MCF 10A (cell line): Measurements from ENCODE around the gene CD48. TPM values are rescaled to one million over a fixed set of nuclear protein-coding genes. Genes with fewer than 3 reads are reported as not detected.

Experiments used
- BruUV-seq: library from RNA; stranded (reverse); fragments of 400-500 nt; replicated peaks from 2 replicates; lab custom pipeline; 2021; lab: Mats Ljungman, UMichigan
- CTCF ChIA-PET: fragments of 300-600 bp; sonication (Branson Sonifier 250); formaldehyde crosslinking; extraction: SDS; loops from one replicate; lab custom pipeline; 2021; ENCODE audit warnings: antibody characterized with exemption, inconsistent platforms; lab: Yijun Ruan, JAX
- POLR2A ChIA-PET: fragments of 300-600, 350-650 bp; sonication (Branson Sonifier 250); formaldehyde crosslinking; extraction: SDS; loops from one replicate; lab custom pipeline; 2020; ENCODE audit warnings: antibody characterized with exemption, inconsistent platforms; lab: Yijun Ruan, JAX
- DNase-seq: peaks from one replicate; pipeline ENCODE4 v3.0.0-alpha.2; 2018; ENCODE audit not compliant: unreplicated experiment
- H3K27ac Mint-ChIP-seq: one replicate; pipeline ENCODE4 v1.8.0; 2022; ENCODE audit warnings: mild to moderate bottlenecking, low read depth, mixed read lengths; ENCODE audit not compliant: unreplicated experiment
- H3K27me3 Mint-ChIP-seq: one replicate; pipeline ENCODE4 v1.8.0; 2022; ENCODE audit warnings: mixed read lengths; ENCODE audit not compliant: insufficient read depth, unreplicated experiment
- H3K36me3 Mint-ChIP-seq: one replicate; pipeline ENCODE4 v1.8.0; 2022; ENCODE audit warnings: mild to moderate bottlenecking, moderate library complexity, mixed read lengths; ENCODE audit not compliant: insufficient read depth, unreplicated experiment
- H3K4me1 Mint-ChIP-seq: one replicate; pipeline ENCODE4 v1.8.0; 2022; ENCODE audit warnings: mixed read lengths; ENCODE audit not compliant: insufficient read depth, unreplicated experiment
- H3K4me3 Mint-ChIP-seq: one replicate; pipeline ENCODE4 v1.8.0; 2022; ENCODE audit warnings: mild to moderate bottlenecking, moderate library complexity, mixed read lengths; ENCODE audit not compliant: unreplicated experiment
- H3K9me3 Mint-ChIP-seq: one replicate; pipeline ENCODE4 v1.8.0; 2022; ENCODE audit warnings: mixed read lengths; ENCODE audit not compliant: unreplicated experiment
- CTCF ChIP-seq: fragments of 200-600 bp; IDR thresholded peaks from one replicate; pipeline ENCODE4 v1.8.0; 2022; ENCODE audit warnings: antibody characterized with exemption, mild to moderate bottlenecking; ENCODE audit not compliant: unreplicated experiment
- intact Hi-C: fragments of 100-400 bp; cut with micrococcal nuclease; formaldehyde crosslinking; loops from 2 replicates; pipeline ENCODE4 v1.14.1; 2022
- total RNA-seq: library from RNA; stranded (reverse); gene quantifications from 2 replicates; pipeline ENCODE4 v1.2.3, GENCODE V29; 2022

The CD48 gene
- total RNA-seq, 1 experiment from 2014 or later = not detected

GRCh38 chr1:160682983-160683865 is 28.4 kb downstream of the CD48 start:
- TF ChIP-seq CTCF = no peak
- peaks cover 17% of the 10 kb centered on the region for H3K9me3 Mint-ChIP-seq
- H3K4me3 Mint-ChIP-seq = no peak overlapping the region
- peak; percentile 33 for DNase-seq
- CTCF ChIA-PET = interaction anchor here (0.5 to 9.5 kb wide), 14 partner anchors 8 to 631 kb away, joined by 3 to 97 read pairs (median 3); no protein-coding TSS in a partner anchor
- H3K27ac Mint-ChIP-seq = no peak overlapping the region
- POLR2A ChIA-PET = interaction anchor here (1.0 to 1.1 kb wide), 3 partner anchors 8 to 269 kb away, joined by 3 to 5 read pairs (median 4); no protein-coding TSS in a partner anchor
- peaks cover 12% of the 10 kb centered on the region for H3K27me3 Mint-ChIP-seq
- H3K36me3 Mint-ChIP-seq = no peaks in the 10 kb centered on the region
- no TSS peak for BruUV-seq
- H3K4me1 Mint-ChIP-seq = no peaks in the 10 kb centered on the region
- intact Hi-C loops = no loop called here

DNA sequence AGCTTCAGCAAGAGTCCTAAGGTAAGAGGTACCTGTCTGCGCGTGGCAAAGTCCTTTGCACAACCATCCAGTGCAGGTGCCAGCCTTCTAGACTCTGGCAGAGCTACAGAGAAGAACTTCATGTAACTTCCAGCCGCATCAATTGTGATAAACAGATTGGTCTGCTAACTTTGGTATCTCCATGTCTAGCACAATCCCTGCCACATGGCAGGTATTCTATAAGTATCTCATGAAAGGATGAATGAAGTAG is 29.8 kb downstream of the CD48 start:
- Mint-ChIP-seq H3K9me3 (peaks cover 10% of the 10 kb centered on the region), H3K36me3 (no peaks in the 10 kb centered on the region), H3K4me3 (no peak overlapping the region), H3K4me1 (no peaks in the 10 kb centered on the region), H3K27me3 (peaks cover 23% of the 10 kb centered on the region), H3K27ac (no peak overlapping the region)
- BruUV-seq = no TSS peak
- TF ChIP-seq CTCF = no peak
- no peak for DNase-seq
- POLR2A ChIA-PET = no interaction called here
- intact Hi-C loops = loop anchor here (1.0 to 2.0 kb wide), 2 partner anchors 269 to 415 kb away; no protein-coding TSS in a partner anchor
- CTCF ChIA-PET = interaction anchor here (0.6 to 9.5 kb wide), 7 partner anchors 10 to 501 kb away, joined by 3 to 97 read pairs (median 4); partner anchors contain the start of gene ITLN2

- POLR2A ChIA-PET = interaction anchor here (1.0 kb wide), 1 partner anchor 270 kb away, joined by 4 read pairs; no protein-coding TSS in a partner anchor
- H3K4me1 Mint-ChIP-seq = no peaks in the 10 kb centered on the region
- peak; percentile 85 for DNase-seq
Measured at GRCh38 chr1:160681066-160681890, 30.3 kb downstream of the CD48 start.

More at GRCh38 chr1:160681066-160681890, 30.3 kb downstream of the CD48 start:
- Mint-ChIP-seq H3K36me3 (no peaks in the 10 kb centered on the region), H3K4me3 (no peak overlapping the region), H3K27me3 (peaks cover 24% of the 10 kb centered on the region), H3K9me3 (peaks cover 5% of the 10 kb centered on the region), H3K27ac (no peak overlapping the region)
- TF ChIP-seq CTCF = peak; percentile 84
- no TSS peak for BruUV-seq
- CTCF ChIA-PET = interaction anchor here (0.6 to 9.5 kb wide), 19 partner anchors 9 to 502 kb away, joined by 3 to 97 read pairs (median 3); partner anchors contain the start of genes F11R and ITLN2
- intact Hi-C loops = loop anchor here (1.0 to 2.0 kb wide), 2 partner anchors 270 to 416 kb away; no protein-coding TSS in a partner anchor
